Stimulated activated CD4-positive, alpha-beta T cell treated with anti-CD3 and anti-CD28 coated beads, Interleukin-1b, Interleukin-23, amount 100 ng/mL, for 48 hours (primary cell): Measurements from ENCODE around the gene SOD3.

Experiments
- DNase-seq: peaks from one replicate; pipeline ENCODE4 v3.0.0-alpha.2; 2020

SOD3 gene, protein sequence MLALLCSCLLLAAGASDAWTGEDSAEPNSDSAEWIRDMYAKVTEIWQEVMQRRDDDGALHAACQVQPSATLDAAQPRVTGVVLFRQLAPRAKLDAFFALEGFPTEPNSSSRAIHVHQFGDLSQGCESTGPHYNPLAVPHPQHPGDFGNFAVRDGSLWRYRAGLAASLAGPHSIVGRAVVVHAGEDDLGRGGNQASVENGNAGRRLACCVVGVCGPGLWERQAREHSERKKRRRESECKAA

DNA sequence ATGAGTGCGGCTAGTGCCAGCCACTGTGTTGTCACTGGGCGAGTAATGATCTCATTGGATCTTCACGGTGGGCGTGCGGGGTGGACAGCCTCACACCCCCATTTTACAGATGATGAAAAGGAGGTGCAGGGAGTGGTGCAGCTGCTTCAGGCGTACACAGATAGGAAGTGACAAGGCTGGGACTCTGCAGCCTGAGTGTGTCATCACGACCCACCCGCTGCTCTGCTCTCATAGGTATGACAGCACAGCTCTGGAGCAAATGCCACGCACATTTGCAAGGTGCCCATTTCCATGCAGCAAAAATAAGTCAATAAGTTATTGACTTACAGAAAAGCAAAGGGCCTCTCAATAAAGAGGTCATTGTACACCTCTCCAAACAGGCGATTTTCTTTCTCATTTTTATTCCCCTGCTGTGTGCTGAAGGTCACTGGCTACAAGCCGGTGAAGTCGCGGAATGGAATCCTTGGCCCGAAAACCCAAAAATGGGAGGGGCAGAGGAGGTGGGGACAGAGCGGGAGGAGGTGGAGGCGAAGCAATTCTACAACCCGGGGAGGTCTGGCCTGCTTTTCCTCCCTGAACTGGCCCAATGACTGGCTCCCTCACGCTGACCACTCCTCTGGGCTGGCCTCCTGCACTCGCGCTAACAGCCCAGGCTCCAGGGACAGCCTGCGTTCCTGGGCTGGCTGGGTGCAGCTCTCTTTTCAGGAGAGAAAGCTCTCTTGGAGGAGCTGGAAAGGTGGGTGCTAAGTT lies at the start of gene SOD3:
SOD3 (plus strand) TSS at position 658 of the 750 bp plus-strand sequence. CDS start 3,949 bp downstream, outside the sequence.
- no peak for DNase-seq

DNA sequence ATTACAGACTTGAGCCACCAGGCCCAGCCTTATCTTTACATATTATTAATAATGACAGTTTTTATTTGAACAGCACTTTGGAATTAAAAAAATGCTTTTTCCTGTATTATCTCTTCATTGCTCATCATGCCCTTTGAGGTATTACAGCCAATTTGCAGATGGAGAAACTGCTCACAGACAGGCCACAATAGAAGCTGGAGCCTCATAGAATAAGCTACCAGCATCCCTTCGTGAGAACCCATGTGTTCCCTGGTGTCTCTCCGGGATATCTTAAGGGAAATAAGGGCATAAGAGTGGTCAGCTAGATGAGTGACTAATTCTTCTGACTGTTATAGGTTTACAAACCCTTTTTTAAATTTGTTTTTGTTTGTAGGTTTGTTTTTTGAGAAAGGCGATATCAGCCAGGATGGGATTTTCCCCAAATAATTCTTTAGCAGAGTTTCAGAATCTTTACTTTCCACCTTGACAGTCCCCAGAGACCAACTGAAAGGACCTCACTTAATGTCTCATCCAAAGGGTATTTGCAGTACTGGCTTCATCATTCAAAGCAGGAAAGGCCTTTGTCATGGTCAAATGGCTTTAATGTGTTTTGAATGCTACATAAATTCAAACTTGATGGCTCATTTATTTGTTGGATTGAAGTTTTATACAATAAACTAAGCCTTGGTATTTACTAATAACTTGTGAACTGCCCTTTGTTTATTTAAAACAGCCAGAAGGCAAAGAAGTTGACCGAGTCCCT lies 48.0 kb upstream of the SOD3 start:
- no peak for DNase-seq

DNA sequence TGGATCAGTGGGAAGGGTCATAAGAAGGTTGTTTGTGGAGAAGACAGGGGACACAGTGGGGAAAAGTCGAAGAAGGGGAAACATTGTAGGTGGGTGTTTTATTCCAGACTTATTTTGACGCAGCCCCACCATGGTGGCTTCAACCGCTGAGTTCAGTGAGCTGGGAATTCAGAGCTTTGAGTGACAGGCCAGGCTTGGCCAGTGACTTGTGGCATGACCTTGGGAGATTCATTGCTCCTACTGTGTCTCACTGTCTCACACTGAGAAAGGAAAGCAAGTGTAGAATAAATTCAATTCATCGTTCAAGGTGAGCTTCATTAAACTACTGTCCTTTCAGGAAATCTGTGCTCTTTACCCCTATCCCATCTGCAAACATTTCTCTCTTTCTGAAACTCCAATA lies 47.4 kb upstream of the SOD3 start:
- DNase-seq: no peak

DNA sequence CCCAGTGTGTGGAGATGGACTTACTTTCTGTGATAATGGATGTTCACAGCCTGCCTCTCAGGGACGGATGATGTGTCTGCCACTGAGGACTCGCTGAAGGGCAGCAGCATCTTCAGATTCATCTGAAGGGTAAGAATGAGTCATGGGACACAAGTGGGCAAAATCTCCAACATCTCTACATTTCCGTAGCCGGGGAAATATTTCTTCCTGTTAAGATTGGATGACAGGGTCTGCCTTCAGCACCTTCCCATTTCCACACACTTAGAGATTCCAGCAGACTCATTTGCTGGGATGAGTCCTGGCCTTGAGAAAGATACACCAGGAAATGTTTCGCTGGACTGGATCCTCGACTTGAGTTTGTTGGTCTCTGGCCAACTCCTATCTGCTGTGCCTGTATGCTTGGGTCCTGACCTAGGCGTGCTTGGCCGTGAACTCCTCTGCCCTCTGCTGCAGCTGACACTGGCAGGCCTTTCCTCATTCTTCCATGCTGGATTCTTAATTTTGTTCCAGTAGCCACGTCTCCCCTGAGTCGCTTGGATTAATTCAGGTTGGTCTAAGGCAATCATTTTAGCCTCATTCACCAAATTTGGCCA lies 46.5 kb upstream of the SOD3 start:
- no peak for DNase-seq

DNA sequence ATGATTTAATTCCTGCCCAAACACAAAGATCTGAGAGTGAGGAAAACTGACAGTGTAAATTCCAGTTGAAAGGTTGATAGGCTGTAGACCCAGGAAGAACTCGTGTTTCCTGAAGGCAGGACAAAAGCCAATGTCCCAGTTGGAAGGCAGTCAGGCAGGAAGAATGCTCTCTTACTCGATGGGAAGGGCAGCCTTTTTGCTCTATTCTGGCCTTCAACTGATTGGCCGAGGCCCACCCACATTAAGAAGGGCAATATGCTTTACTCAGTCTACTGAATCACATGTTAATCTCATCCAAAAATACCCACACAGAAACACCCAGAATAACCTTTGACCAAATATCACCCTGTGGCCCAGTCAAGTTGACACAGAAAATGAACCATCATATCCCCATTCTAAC lies 45.3 kb upstream of the SOD3 start:
- DNase-seq: no peak

DNA sequence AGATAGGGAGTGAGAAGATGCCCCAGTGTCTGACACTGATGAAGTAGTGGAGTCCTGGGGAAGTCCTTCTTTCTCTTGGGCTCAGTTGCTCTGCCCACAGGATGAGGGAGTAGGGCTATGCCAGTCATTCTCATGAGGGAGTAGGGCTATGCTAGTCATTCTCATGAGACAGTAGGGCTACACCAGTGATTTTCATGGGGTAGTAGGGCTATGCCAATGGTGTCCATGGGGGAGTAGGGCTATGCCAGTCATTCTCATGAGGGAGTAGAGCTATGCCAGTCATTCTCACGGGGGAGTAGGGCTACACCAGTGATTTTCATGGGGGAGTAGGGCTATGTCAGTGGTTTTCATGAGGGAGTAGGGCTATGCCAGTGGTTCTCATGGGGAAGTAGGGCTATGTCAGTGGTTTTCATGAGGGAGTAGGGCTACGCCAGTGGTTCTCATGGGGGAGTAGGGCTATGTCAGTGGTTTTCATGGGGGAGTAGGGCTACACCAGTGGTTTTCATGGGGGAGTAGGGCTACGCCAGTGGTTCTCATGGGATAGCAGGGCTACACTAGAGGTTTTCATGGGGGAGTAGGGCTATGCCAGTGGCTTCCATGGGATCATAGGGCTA lies 43.3 kb upstream of the SOD3 start:
- DNase-seq: no peak

DNA sequence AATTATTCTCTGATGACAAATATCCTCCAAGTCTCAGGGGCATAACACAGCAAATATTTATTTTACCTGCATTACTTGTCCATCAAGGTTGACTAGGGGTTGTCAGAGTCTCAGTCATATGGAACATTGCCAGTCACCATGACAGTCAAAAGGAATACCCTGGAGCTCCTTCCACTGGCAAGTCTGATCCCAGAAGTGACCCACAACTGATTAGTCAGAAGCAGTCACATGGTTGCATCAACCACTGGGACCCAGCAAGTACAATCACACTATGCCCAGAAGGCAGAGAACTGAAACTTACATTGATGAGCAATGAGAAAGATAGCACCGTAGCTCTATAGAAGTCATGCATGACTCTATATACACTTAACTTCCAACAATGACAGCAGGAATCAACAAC lies 41.9 kb upstream of the SOD3 start:
- no peak for DNase-seq

DNA sequence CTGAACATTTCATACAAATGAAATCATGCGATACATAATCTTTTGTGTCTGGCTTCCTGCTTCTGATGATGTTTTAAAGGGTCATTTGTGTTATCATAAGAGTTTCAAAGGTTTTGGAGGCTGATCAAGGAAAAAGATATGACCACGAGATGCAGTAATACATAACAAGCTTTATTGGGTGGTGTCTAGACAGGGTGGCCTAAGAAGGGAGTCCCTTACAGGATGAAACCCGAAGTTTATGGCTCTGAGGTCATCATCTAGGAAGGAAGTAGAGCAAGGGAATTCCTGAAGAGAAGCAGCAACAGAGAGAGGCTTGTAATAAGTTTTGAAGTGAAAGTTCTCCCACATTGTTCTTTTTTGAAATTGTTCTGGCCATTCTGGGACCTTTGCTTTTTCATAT lies 40.8 kb upstream of the SOD3 start:
- no peak for DNase-seq

DNA sequence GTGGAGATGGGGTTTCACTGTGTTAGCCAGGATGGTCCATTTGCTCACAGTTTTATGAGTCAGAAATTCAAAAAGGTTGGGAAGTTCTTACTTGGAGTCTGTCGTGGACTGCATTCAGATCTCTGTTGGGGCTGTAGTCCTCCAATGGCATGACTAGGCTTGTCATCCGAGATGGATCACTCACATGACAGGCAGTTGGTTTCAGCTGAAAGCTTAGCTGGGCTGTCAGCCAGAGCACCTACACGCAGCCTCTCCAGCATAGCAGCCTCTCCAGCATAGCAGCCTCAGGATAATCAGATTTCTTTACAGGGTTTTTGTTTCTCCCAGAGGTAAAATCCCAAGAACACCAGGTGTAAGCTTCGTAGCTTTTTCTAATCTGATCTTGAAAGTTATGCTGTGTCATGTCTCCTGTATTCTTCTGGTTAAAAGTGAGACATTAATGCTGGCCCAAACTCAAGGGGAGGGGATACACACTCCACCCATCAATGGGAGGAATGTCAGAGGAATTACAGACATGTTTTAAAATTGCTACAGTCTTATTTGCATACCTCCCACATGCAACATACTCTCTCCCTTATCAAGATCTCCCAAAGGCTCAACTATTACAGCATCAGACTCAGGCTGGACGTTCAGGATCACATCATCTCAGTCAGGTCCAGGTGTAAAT lies 31.6 kb upstream of the SOD3 start:
- DNase-seq: no peak

DNA sequence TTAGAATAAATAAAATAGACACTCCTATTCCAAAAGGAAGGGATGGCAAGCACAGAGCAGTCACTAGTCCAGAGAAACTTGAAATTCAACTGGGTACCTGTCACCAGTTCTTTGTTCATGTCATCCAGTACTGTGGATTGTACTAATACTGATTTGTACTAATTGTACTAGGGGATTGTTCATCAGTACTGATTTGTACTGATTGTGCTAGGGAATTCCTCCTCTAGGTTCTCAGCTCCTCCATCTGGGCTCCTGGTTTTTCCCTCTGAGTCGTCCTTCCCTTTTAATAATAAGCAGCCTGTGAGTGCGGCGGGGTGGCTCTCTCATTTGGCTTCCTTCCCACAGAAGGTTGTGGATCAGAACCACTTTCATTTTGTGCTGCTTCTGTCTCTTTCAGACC lies 31.0 kb upstream of the SOD3 start:
- DNase-seq: no peak

DNA sequence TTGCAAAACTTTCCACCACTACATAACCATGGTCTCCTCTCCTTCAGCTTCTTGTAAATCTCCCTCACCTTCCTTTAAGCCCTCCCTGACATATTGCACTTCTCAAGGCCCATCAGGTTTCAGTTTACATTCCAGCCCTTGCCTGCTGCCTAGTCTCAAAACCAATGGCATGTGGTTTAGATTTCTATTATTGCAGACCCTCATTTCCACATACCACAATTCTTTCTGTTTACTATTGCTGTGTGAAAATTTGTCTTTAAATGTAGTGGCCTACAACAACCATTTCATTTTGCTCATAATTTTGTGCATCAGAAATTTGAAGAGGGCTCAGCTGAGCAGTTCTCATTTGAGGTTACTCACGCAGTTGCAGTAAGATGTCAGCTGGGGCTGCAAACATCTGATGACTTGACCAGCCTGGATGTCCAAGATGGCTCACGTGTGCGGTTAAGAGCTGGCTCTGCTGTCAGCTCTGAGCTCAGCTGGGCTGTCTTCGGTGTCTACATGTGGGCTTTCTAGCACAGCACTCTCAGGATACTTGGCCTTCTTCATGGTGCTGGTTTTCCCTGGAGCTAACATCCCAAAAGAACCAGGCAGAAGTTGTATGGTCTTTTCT lies 29.9 kb upstream of the SOD3 start:
- no peak for DNase-seq

DNA sequence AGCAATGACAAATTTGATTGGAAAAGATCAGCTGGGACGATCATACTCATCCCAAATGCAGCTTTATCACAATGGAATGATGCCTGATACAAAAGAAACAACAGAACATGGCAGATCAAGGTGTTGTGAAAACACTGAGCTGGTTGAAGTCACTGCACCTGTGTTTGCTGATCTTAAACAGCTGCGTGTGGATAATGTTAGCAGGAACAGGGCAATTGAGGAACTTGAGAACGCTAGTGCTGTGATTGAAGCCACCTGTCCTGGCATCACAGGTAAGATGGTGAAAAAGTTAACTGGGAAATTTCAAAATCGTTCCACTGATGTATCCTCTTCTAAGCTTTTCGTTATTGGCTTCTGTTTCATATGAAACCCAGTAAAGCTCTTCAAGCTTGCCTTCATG lies 27.4 kb upstream of the SOD3 start:
- DNase-seq: no peak

DNA sequence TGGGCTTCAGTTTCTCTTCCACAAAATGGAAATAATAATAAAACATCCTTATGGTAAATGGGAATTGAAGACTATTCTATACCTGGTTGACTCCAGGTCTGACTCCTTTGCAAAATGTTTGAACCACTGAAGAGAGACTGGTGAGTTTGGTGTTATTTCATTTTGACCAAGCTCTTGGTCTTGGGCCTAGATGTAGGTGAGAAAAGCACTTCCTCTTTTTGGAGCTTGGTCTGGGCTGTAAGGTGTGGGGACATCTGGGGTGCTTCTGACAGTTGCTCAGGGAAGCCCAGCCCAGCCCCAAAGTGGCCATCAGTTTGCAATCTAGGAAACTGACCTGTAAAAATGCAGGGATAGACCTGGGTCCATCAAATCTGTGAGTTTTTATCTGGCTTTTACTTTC lies 26.8 kb upstream of the SOD3 start:
- no peak for DNase-seq

DNA sequence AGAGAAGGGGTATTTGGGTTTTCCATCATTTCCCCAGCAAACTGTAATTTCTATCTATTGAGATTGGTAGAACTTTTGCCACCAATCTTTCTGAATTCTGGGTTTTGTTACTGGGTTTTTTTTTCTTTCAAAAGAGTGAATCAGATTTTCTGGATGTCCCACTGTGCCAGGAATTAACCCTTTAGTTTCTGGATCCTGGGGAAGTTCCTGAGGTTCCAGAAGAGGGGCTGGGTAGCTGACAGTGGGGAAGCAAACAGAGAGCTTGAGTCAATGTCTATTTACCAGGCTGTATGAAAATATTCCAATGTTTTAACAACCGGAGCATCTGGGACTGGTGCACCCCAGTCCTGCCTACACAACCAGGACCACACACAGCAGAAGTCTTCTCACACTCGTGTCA lies 25.8 kb upstream of the SOD3 start:
- no peak for DNase-seq

DNA sequence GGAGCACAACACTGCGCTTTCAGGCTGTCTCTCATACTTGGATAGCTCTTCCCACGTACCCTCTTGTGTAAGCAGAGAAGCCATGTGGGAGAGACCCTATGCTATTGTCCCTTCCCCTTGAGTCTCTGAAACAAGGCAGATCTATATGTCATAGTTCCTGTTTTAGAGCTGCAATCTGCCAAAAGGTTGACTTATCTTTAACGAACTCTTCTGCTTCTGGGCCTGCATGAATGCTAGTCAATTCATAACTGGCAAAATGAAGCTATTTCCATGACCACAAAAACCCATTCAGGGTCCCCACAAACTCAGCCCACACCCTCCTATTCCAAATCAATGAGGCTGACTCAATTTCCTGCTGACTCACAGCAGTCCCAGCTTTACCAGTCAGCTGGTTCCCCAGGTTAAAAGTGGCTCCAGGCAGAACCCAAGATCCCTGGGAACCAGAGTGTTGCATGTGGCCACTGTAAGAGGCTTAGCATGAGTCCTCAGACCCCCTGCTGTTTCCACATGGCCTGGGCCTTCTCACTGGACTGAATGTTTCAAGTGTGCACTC lies 25.3 kb upstream of the SOD3 start:
- no peak for DNase-seq

DNA sequence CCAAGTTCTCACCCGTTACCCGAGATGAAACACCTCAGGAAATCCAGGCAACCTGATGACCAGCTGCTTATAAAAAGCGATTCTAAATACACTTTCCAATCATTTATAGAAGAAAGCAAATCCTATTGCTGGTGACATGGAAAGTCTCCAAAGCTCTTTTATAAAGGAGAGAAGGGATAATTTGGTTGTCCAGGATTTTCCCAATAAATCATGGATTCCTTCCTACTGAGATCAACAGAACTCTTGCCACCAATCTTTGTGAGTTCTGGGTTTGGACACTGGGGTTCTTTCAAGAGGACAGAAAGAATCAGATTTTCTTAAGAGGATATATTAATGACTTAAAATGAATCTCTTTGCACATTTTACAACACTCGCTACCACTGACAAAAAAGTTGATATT lies 24.7 kb upstream of the SOD3 start:
- no peak for DNase-seq

DNA sequence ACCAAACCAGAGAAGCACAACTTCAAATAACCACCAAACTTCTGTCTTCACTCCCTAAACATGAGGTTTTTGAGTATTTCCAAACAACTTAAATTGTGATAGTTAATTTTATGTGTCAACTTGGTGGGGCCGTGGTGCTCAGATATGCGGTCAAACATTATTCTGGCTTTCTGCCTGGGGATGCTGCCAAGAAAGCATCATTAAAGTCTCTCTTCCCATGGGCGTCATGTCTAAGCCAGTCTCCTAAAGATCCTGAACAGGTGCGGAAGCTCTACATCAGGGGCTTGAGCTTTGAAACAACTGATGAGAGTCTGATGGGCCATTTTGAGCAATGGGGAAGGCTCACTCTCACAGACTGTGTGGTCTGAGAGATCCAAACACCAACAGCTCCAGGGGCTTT lies 24.1 kb upstream of the SOD3 start:
- no peak for DNase-seq

DNA sequence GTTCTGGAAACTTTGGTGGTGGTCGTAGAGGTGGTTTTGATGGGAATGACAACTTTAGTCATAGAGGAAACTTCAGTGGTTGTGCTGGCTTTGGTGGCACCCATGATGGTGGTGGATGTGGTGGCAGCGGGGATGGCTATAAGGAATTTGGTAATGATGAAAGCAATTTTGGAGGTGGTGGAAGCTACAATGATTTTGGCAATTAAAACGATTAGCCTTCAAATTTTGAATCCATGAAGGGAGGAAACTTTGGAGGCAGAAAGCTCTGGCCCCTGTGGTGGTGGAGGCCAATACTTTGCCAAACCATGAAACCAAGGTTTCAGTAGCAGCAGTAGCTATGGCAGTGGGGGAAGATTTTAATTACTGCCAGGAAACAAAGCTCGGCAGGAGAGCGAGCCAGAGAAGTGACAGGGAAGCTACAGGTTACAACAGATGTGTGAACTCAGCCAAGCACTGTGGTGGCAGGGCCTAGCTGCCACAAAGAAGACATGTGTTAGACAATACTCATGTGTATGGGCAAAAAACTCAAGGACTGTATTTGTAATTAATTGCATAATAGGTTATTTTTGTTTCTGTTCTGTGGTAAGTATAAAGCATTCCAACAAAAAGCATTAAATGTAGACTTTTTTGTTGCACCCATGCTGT lies 23.2 kb upstream of the SOD3 start:
- DNase-seq: no peak

DNA sequence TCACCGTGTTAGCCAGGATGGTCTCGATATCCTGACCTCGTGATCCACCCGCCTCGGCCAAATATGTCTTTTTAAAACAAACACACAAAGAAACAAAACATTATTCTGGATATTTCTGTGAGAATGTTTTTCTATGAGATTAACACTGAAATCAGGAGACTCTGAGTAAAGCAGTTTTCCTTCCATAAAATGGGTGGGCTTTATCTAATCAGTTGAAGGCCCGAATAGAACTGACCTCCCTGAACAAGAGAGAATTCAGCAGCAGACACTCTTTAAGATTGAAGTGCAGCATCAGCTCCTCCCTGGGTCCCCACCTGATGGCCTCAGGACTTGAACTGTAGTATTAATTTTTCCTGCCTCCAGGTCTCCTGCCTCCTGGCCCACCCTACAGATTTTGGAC lies 22.4 kb upstream of the SOD3 start:
- no peak for DNase-seq

DNA sequence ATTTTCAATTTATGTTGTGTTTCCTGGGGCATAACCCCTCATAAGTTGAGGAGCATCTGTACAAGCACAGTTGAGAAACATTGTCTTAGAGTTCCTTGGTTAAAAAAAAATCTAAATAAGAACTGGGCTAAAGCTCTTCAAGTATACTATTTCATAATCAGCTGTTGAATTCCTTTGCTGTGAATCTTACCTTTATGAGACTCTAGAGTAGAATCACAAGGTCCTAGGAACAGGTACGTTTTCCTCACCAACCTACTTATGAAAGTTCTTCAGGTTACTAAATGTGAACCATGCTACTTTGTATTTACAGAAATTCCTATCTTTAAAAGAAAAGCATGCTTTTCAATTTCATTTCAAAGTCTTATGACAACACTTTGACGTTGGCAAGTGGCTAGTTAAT lies 20.9 kb upstream of the SOD3 start:
- no peak for DNase-seq

DNA sequence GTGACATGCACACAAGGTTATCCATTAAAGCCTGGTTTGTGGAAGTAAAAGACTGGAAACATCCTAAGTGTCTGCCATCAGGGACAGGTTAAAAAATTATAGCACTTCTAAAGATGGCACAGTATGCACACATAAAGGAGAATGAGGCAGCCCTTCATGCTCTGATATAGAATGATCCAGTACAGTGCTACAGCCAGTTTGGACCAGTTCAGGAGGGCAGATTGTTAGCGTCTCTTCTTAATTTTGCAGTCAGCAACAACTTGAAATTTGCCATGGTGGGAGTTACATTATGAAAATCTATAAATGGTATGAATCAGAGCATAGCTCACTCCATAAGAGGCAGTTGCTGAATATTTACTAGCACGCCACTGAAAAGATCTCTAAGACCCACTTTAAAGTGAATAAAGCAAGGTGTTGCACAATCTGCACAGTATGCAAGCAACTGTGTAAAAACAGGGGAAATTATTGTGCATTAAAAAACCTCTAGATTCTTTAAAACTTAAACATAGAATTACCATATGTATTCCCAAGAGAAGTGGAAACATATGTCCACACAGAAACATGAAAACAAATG lies 20.3 kb upstream of the SOD3 start:
- DNase-seq: no peak
